SK-N-MC (cell line): Measurements from ENCODE around the gene USP3.

ENCODE experiments used
- DNase-seq: peaks from one replicate; pipeline ENCODE4 v3.0.0-alpha.2; 2011; ENCODE audit warnings: low read depth, low spot score
- H3K27ac ChIP-seq: fragments of 200-600 bp; sonication (generic); 2 replicates; pipeline ENCODE4 v1.5.1; 2016; ENCODE audit warnings: mixed run types
- H3K36me3 ChIP-seq: fragments of 200-600 bp; sonication (generic); 2 replicates; pipeline ENCODE4 v1.6.1; 2017; ENCODE audit warnings: antibody characterized with exemption, low read length, mixed read lengths; ENCODE audit not compliant: insufficient read depth
- H3K4me3 ChIP-seq: fragments of 200-600 bp; sonication (generic); 2 replicates; pipeline ENCODE4 v1.5.1; 2016
- H3K9ac ChIP-seq: fragments of 200-600 bp; sonication (generic); 2 replicates; pipeline ENCODE4 v1.8.0; 2017; ENCODE audit warnings: mixed run types, mixed read lengths; ENCODE audit not compliant: insufficient read length
- H3K9me3 ChIP-seq: fragments of 200-600 bp; sonication (generic); 2 replicates; pipeline ENCODE4 v1.6.1; 2017; ENCODE audit warnings: low read depth, mild to moderate bottlenecking, antibody characterized with exemption, low read length, moderate library complexity, mixed read lengths
- EZH2 ChIP-seq: fragments of 200-600 bp; sonication (generic); IDR thresholded peaks from one replicate; pipeline ENCODE4 v1.6.1; 2017; ENCODE audit warnings: antibody characterized with exemption
- FOXP2 ChIP-seq: optimal IDR thresholded peaks from 2 replicates; pipeline ENCODE3; 2011; ENCODE audit warnings: mild to moderate bottlenecking, moderate library complexity; ENCODE audit not compliant: insufficient read depth; ENCODE audit errors: extremely low read length, control extremely low read depth
- POLR2AphosphoS5 ChIP-seq: IDR thresholded peaks from 2 replicates; pipeline ENCODE4 v1.6.1; 2012; ENCODE audit warnings: mild to moderate bottlenecking, low read depth, low read length, borderline replicate concordance

Gene USP3

DNA sequence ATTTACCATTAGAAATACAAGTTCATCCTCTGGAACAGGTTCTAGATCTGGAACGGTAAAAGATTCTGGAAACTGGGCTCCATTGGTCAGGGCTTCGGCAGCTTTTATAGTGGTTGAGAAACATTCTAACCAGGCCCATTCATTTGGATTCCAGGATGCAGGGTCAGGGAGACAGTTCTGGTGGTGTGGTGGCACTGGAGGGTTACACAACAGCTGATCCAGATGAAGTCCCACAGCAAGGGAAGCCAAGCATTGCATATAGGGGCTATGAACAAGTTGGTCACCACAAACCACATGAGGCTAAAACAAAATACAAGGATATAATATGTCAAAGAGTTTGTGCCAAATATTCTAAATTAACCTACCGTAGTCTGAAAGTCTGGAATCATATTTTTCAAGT lies 135.8 kb downstream of the USP3 start:
- no peak for TF ChIP-seq EZH2
- TF ChIP-seq FOXP2 = no peak
- TF ChIP-seq POLR2AphosphoS5 = no peak

More for the DNA sequence above, 135.8 kb downstream of the USP3 start:
- Histone ChIP-seq H3K36me3 (peaks cover 54% of the 10 kb centered on the region), H3K9ac (no peak overlapping the region), H3K4me3 (no peak overlapping the region), H3K9me3 (no peaks in the 10 kb centered on the region), H3K27ac (no peak overlapping the region)
- no peak for DNase-seq
